B cell (primary cell): Measurements from ENCODE around the gene CDC25A.

Experiments used
- CTCF ChIP-seq: fragments of 200-600 bp; IDR thresholded peaks from one replicate; pipeline ENCODE4 v1.8.0; 2022; ENCODE audit warnings: antibody characterized with exemption, mild to moderate bottlenecking
- EZH2 ChIP-seq: IDR thresholded peaks from 2 replicates; pipeline ENCODE4 v1.6.1; 2012; ENCODE audit warnings: borderline replicate concordance, low read depth, mild to moderate bottlenecking, moderate library complexity, low read length; ENCODE audit not compliant: insufficient read depth, poor library complexity, severe bottlenecking

DNA sequence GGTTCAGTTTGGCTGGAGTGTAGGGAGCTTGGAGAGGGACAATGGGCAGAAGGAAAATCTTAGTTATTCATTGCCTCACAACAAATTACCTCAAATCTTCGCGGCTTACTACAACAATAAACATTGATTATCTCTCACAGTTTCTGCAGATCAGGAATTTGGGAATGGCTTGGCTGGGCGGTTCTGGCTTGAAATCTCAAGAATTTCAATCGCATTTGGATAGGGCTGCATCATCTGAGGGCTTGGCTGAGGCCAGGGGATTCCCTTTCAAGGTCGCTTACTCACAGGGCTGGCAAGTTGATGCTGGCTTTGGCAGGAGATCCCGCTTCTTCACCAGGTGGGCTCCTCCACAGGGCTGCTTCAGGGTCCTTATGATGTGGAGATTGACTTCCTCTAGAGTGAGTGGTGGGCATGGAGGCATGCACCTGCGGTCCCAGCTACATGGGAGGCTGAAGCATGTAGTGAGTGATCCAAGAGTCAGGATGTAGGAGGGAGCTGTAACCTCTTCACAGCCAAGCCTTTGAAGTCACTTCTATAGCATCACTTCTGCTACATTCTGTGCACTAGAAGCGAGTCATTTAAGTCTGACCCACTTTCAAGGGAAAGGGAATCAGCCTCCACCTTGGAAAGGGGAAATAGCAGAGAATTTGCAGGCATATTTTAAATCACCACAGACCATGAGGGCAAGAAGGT, 63.1 kb downstream of the CDC25A start:
- no peak for TF ChIP-seq EZH2
- no peak for TF ChIP-seq CTCF
